CD4-positive, alpha-beta T cell treated with Interferon alpha-2 for 1 hour (primary cell): ENCODE measurements around the gene KIF17.
"Not testable (repeated sequence)": the region's sequence is repeated elsewhere in the genome, so short reads cannot be mapped to it uniquely, and the experiment has no call there.

Experiments
- DNase-seq, 2 donors: peaks; one replicate each; pipeline ENCODE4 v3.0.0-alpha.2; 2020 to 2022

KIF17 gene

GRCh38 chr1:20726932-20727745, 9.3 kb upstream of the KIF17 start:
- no peak for DNase-seq

GRCh38 chr1:20726118-20726911, 8.5 kb upstream of the KIF17 start:
- no peak for DNase-seq

GRCh38 chr1:20725189-20726117, 7.6 kb upstream of the KIF17 start:
- no peak for DNase-seq

- DNase-seq, result no peak
Observed at GRCh38 chr1:20724364-20725188, 6.8 kb upstream of the KIF17 start.

GRCh38 chr1:20723537-20724363, 5.9 kb upstream of the KIF17 start:
- DNase-seq, result no peak

GRCh38 chr1:20723159-20723536, 5.3 kb upstream of the KIF17 start:
- no peak for DNase-seq

GRCh38 chr1:20721117-20722061, 3.6 kb upstream of the KIF17 start:
- no peak for DNase-seq

GRCh38 chr1:20720631-20721091, 2.9 kb upstream of the KIF17 start:
- DNase-seq, result no peak

- no peak for DNase-seq
Observed at GRCh38 chr1:20719871-20720620, 2.2 kb upstream of the KIF17 start.

- no peak for DNase-seq
Observed at GRCh38 chr1:20719261-20719660, 1.5 kb upstream of the KIF17 start.

GRCh38 chr1:20718343-20718882, 606 bp upstream of the KIF17 start:
- not testable (repeated sequence) for DNase-seq

GRCh38 chr1:20716232-20716631, 1.6 kb downstream of the KIF17 start:
- no peak for DNase-seq

- no peak for DNase-seq
Observed at GRCh38 chr1:20715406-20715805, 2.4 kb downstream of the KIF17 start.

- DNase-seq, result no peak
Observed at GRCh38 chr1:20713440-20713839, 4.4 kb downstream of the KIF17 start.

- DNase-seq, result no peak
Observed at GRCh38 chr1:20712215-20712577, 5.6 kb downstream of the KIF17 start.

- no peak for DNase-seq
Observed at GRCh38 chr1:20711285-20712214, 6.3 kb downstream of the KIF17 start.

GRCh38 chr1:20710469-20711284, 7.1 kb downstream of the KIF17 start:
- DNase-seq, result no peak
